Adrenal gland (tissue), 12 donors: ENCODE results near the gene LPIN1. TPM values are rescaled to one million over a fixed set of nuclear protein-coding genes. Genes with fewer than 3 reads are reported as not detected.
"Not testable (repeated sequence)": the region's sequence is repeated elsewhere in the genome, so short reads cannot be mapped to it uniquely, and the experiment has no call there.

Source experiments
- DNase-seq, 7 donors: peaks; one replicate each; pipeline ENCODE4 v3.0.0-alpha.2; 2019 to 2020
- H3K27ac ChIP-seq, 5 donors: fragments of 200-600 bp; sonication (generic) in 4 of 5; 1 replicate in 3 of 5; 2 replicates in 2 of 5; pipeline versions ENCODE4 v1.5.1 to v1.8.0; 2016 to 2020; ENCODE audit warnings: mild to moderate bottlenecking in 1 of 5
- H3K27me3 ChIP-seq: fragments of 200-600 bp; 2 replicates; pipeline ENCODE4 v1.8.0; 2021
- H3K36me3 ChIP-seq, 2 donors: fragments of 200-600 bp; replicated peaks in 1 of 2; 1 replicate in 1 of 2; 2 replicates in 1 of 2; pipeline versions ENCODE4 v1.5.1 to v1.8.0; 2018 to 2022
- H3K4me1 ChIP-seq, 2 donors: fragments of 200-600 bp; replicated peaks in 1 of 2; 1 replicate in 1 of 2; 2 replicates in 1 of 2; pipeline versions ENCODE4 v1.5.1 to v1.8.0; 2018 to 2021
- H3K4me3 ChIP-seq, 4 donors: fragments of 200-600 bp; sonication (generic) in 3 of 4; one replicate each; pipeline ENCODE4 v1.5.1; 2016 to 2018
- H3K9me3 ChIP-seq, 3 donors: fragments of 200-600 bp; sonication (generic) in 1 of 3; replicated peaks in 1 of 3; 1 replicate in 2 of 3; 2 replicates in 1 of 3; pipeline versions ENCODE4 v1.5.1 to v1.8.0; 2016 to 2021
- POLR2A ChIP-seq, 2 donors: fragments of 450-650 bp; IDR thresholded peaks; one replicate each; pipeline ENCODE4 v1.6.1; 2017; ENCODE audit warnings: antibody characterized with exemption in 2 of 2, mild to moderate bottlenecking in 2 of 2, moderate library complexity in 1 of 2
- WGBS, 4 donors: extraction: QIAGEN DNeasy Blood & Tissue Kit in 2 of 4; methylation state at CpG; one replicate each; pipeline versions ENCODE4 v1.1.5 to v1.1.7; 2013 to 2017; 5-methylcytosine and 5-hydroxymethylcytosine counted together
- intact Hi-C, 2 donors: fragments of 100-400 bp; cut with DNase I; formaldehyde crosslinking; loops; one replicate each; pipeline versions ENCODE4 v1.14.1 to v1.15.0; 2022 to 2023
- polyA plus RNA-seq, 3 donors: library from polyadenylated mRNA; stranded (reverse); fragments of 200-250 nt in 2 of 3; fragments of 350-450 nt in 1 of 3; fragmentation: Illumina TruSeq in 1 of 3; extraction: RNeasy Lipid Tissue Mini Kit (QIAGEN cat#74804) in 1 of 3; gene quantifications; one replicate each; pipeline ENCODE4 v1.2.3, GENCODE V29; 2013 to 2014
- total RNA-seq, 9 donors: library from RNA; depleted of rRNA in 4 of 9; stranded (reverse); fragments of >200 nt in 4 of 9; fragments of 120-200 nt in 1 of 9; fragmentation: NEBNext Ultra II Directional in 1 of 9; extraction: Animal tissue kit (Norgen Biotek cat#: 25700) in 1 of 9; gene quantifications; one replicate each; pipeline versions ENCODE4 v1.1.0 to v1.2.4, GENCODE V29; 2013 to 2023
- TF ChIP-seq, protein P1 (sequence below), 6 experiments: fragments of 450-650 bp in 4 of 6; fragments of 200-600 bp in 2 of 6; sonication (generic) in 1 of 6; IDR thresholded peaks; 1 replicate in 5 of 6; 2 replicates in 1 of 6; pipeline versions ENCODE4 v1.5.1 to v1.8.0; 2016 to 2021; ENCODE audit warnings: antibody characterized with exemption in 6 of 6, mild to moderate bottlenecking in 2 of 6, moderate library complexity in 1 of 6
- donor health status: healthy with polysubstance abuse.
- donor health status: Bipolar disorder and iron deficiency.
- donor health status: DM: yes; HTN: yes; CAD: no.
- donor health status: DM: no; HTN: no; CAD: no.
- donor health status: DM: no; HTN: no; CAD: no.
- donor health status: DM: yes; HTN: yes; CAD: no.

LPIN1 gene
- total and polyA plus RNA-seq, 12 donors = 17.0 to 58.5 (median 36.8) TPM

DNA sequence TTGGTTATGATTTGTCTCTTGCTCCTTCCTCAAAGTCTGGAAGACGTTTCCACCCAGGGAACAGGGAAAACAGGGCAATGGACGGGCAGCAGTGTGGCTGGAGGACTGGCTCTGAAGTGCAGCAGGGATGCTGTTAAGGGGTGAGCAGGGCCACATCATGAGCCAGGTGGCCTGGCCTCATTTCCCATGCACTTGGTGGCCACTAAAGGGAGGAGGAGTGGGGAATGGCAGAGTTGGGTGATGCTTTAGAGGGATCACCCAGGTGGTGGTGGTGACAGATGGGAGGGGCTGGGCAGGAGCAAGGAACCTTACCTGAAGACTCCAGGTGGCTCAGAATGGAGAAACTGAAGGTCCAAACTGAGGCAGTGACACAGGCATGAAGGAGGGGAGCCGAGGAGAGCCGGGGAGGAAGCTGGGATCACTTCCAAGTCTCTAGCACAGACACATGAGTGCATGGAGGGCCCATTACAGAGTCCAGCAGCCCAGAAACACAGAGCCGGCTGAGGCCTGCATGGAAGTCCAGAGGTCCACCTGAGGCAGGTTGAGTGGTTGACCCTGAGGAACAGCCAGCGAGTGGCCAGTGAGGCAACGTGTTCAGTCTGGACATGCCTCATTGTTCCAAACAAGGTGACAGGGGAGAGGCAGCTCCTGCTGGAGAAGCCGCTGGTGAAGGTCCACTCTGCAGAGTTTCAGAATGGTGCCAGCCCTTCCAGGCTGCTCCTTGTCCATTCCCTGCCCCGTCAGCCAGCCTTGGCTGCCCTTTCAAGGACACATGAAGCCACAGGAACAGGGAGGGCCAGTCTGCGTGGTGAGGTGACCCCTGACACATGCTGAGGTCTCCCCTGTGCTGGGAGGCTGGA lies 91.7 kb downstream of the LPIN1 start:
- peak in 1 of 7 donors; percentile 35 for DNase-seq
- Histone ChIP-seq H3K9me3 (no peaks in the 10 kb centered on the region), H3K4me1 (no peaks in the 10 kb centered on the region), H3K27ac (no peak overlapping the region), H3K27me3 (no peaks in the 10 kb centered on the region), H3K4me3 (no peak overlapping the region), H3K36me3 (no peaks in the 10 kb centered on the region)
- TF ChIP-seq, protein P1, sequence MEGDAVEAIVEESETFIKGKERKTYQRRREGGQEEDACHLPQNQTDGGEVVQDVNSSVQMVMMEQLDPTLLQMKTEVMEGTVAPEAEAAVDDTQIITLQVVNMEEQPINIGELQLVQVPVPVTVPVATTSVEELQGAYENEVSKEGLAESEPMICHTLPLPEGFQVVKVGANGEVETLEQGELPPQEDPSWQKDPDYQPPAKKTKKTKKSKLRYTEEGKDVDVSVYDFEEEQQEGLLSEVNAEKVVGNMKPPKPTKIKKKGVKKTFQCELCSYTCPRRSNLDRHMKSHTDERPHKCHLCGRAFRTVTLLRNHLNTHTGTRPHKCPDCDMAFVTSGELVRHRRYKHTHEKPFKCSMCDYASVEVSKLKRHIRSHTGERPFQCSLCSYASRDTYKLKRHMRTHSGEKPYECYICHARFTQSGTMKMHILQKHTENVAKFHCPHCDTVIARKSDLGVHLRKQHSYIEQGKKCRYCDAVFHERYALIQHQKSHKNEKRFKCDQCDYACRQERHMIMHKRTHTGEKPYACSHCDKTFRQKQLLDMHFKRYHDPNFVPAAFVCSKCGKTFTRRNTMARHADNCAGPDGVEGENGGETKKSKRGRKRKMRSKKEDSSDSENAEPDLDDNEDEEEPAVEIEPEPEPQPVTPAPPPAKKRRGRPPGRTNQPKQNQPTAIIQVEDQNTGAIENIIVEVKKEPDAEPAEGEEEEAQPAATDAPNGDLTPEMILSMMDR (IDR thresholded peaks at IDR 0.05) = no peak
- no peak for TF ChIP-seq POLR2A (IDR thresholded peaks at IDR 0.05)
- intact Hi-C loops = no loop called here
- 68 to 87% (median 75%) methylated on average over 6 to 10 of the region's 10 CpGs for WGBS, 4 donors

- intact Hi-C loops = no loop called here
- no peaks in the 10 kb centered on the region for H3K4me1 ChIP-seq
- WGBS, 4 donors = 60 to 69% (median 64%) methylated on average over 4 of the region's 4 CpGs
- H3K4me3 ChIP-seq = no peak overlapping the region
- no peaks in the 10 kb centered on the region for H3K27me3 ChIP-seq
- H3K27ac ChIP-seq = no peak overlapping the region
- TF ChIP-seq, protein P1 (IDR thresholded peaks at IDR 0.05) = no peak
- TF ChIP-seq POLR2A (IDR thresholded peaks at IDR 0.05) = no peak
- H3K9me3 ChIP-seq = no peaks in the 10 kb centered on the region
- H3K36me3 ChIP-seq = no peaks in the 10 kb centered on the region
- peak in 1 of 7 donors; percentile 11 for DNase-seq
Measured at GRCh38 chr2:11839916-11840315, 93.5 kb downstream of the LPIN1 start.

DNA sequence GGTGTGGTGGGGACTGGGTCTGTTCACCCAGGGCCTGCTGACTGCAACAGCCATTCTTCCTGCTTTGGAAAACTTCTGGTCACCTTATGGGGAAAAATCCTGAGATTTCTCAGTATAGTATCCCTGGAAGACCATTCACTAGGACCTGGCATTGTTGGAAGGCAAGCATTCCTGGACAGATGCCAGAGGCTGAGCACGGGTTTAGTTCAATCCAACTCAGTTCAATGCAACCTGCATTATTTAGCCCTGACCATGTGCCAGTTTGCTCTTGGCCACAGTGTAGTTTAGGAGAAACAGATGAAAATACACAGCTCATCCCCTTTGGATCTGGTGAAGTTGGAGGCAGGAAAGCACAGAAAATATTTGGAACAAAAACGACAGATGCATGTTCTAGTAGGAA lies 95.9 kb downstream of the LPIN1 start:
- Histone ChIP-seq H3K36me3 (no peaks in the 10 kb centered on the region), H3K27me3 (no peaks in the 10 kb centered on the region), H3K4me3 (no peak overlapping the region), H3K9me3 (no peaks in the 10 kb centered on the region), H3K4me1 (no peaks in the 10 kb centered on the region), H3K27ac (no peak overlapping the region)
- 24 to 42% (median 30%) methylated on average over 2 of the region's 2 CpGs for WGBS, 4 donors
- peak in 4 of 7 donors; percentile 39 to 56 (median 50) for DNase-seq
- TF ChIP-seq, protein P1 (IDR thresholded peaks at IDR 0.05) = no peak
- no peak for TF ChIP-seq POLR2A (IDR thresholded peaks at IDR 0.05)
- intact Hi-C loops = no loop called here

DNA sequence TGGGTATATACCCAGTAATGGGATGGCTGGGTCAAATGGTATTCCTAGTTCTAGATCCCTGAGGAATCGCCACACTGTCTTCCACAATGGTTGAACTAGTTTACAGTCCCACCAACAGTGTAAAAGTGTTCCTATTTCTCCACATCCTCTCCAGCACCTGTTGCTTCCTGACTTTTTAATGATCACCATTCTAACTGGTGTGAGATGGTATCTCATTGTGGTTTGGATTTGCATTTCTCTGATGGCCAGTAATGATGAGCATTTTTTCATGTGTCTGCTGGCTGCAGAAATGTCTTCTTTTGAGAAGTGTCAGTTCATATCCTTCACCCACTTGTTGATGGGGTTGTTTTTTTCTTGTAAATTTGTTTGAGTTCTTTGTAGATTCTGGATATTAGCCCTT lies 98.4 kb downstream of the LPIN1 start:
- H3K4me1 ChIP-seq, H3K4me3 ChIP-seq, H3K9me3 ChIP-seq, intact Hi-C loops, H3K27me3 ChIP-seq, DNase-seq, H3K27ac ChIP-seq, H3K36me3 ChIP-seq: not testable (repeated sequence)
- WGBS, 4 donors = 82 to 83% methylated on average over 1 of the region's 1 CpG; no CpG with 5 or more reads in 2 of the 4 donors

- H3K9me3 ChIP-seq, DNase-seq, intact Hi-C loops, H3K4me3 ChIP-seq, H3K27me3 ChIP-seq, H3K36me3 ChIP-seq, H3K27ac ChIP-seq, H3K4me1 ChIP-seq: not testable (repeated sequence)
- WGBS, 4 donors = 83 to 93% (median 87%) methylated on average over 2 of the region's 2 CpGs
Measured at GRCh38 chr2:11847935-11848334, 101.5 kb downstream of the LPIN1 start.
